Neural cell (in vitro differentiated cells): ENCODE results near the gene QPCTL.

Source experiments
- CTCF ChIP-seq: fragments of 450-650 bp; IDR thresholded peaks from 2 replicates; pipeline ENCODE4 v1.5.1; 2014; ENCODE audit warnings: antibody characterized with exemption, mild to moderate bottlenecking, moderate library complexity; ENCODE audit not compliant: poor library complexity, severe bottlenecking
- EP300 ChIP-seq: fragments of 450-650 bp; conservative IDR thresholded peaks from 2 replicates; pipeline ENCODE4 v1.6.1; 2014; ENCODE audit warnings: antibody characterized with exemption, mild to moderate bottlenecking, moderate library complexity; ENCODE audit not compliant: poor library complexity, severe bottlenecking
- EZH2 ChIP-seq: fragments of 200-600, 300-800 bp; shearing (Covaris generic), sonication (generic); IDR thresholded peaks from 2 replicates; pipeline ENCODE4 v1.6.1; 2014; ENCODE audit warnings: antibody characterized with exemption, low read length, borderline replicate concordance, mild to moderate bottlenecking; ENCODE audit not compliant: insufficient read depth, poor library complexity, severe bottlenecking
- MXI1 ChIP-seq: fragments of 450-650 bp; conservative IDR thresholded peaks from 2 replicates; pipeline ENCODE4 v1.6.1; 2014; ENCODE audit warnings: antibody characterized with exemption, mild to moderate bottlenecking; ENCODE audit not compliant: poor library complexity, severe bottlenecking
- POLR2AphosphoS5 ChIP-seq: IDR thresholded peaks from 2 replicates; pipeline ENCODE4 v1.6.1; 2012
- RAD21 ChIP-seq: fragments of 450-650 bp; conservative IDR thresholded peaks from 2 replicates; pipeline ENCODE4 v1.6.1; 2014; ENCODE audit warnings: antibody characterized with exemption, mild to moderate bottlenecking, moderate library complexity
- REST ChIP-seq: IDR thresholded peaks from 2 replicates; pipeline ENCODE4 v1.6.1; 2012; ENCODE audit warnings: borderline replicate concordance
- SMC3 ChIP-seq: fragments of 450-650 bp; conservative IDR thresholded peaks from 2 replicates; pipeline ENCODE4 v1.6.1; 2014; ENCODE audit warnings: antibody characterized with exemption, mild to moderate bottlenecking, moderate library complexity; ENCODE audit not compliant: poor library complexity
- TAF1 ChIP-seq: IDR thresholded peaks from 2 replicates; pipeline ENCODE4 v1.6.1; 2012; ENCODE audit warnings: low read depth

DNA sequence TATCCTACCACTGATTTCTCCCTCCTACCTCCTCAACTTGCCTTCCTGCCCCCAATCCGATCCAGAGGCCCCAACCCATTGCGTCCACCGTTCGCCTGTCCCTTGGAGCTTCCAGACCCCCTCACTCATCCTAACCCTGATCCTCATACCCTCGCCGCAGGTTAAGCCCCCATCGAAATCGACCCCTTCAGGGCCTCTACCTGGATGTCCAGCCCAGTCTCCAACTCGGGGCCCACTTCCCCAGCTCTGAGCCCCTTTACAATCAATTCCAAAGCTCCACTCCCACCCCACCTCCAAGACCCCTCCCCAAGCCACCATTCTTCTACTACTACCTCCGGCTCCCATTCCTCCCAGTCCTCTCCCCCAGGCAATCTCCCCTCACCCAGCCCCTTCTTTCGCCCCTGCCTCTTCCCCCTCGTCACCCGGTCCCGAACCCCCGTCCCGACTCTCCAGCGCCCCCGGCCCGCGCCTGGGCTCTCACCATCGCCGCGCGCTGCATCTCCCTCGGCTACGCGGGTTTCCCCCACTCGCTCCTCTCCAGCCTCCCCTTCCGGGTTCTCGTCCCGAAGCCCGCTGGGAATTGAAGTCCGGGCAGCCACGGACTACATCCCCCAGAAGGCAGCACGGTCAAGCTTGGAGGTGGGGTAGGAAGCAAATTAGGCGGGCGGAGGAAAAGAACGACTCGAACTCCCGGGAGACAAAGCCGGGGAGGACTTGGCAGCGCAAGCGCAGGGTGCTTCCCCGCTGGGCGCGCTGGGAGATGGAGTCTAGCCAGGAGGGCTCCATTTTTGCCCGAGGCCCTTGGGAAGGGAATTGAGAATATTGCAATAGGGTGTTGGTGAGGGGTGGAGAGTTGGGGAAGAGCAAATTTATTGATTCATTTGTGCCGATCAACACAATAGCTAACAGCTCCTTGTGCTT lies 38.2 kb downstream of the QPCTL start, which contains the start of gene FBXO46:
- TF ChIP-seq REST (peak; percentile 54), CTCF (peak; percentile 60), POLR2AphosphoS5 (peak; percentile 93), EZH2 (no peak), TAF1 (peak; percentile 53), MXI1 (peak; percentile 60), EP300 (peak; percentile 72), SMC3 (peak; percentile 11), RAD21 (peak; percentile 34)
